Measurements from ENCODE around the gene WASHC3.

GRCh38 chr12:101967506-101967905, 94.3 kb downstream of the WASHC3 start:
- TF ChIP-seq CTCF (IDR thresholded peaks at IDR 0.05; ENCODE audit: low read depth, low read length): no peak
- no peak for TF ChIP-seq MAX (IDR thresholded peaks at IDR 0.05; ENCODE audit: low read depth, low read length)
- TF ChIP-seq POLR2A (IDR thresholded peaks at IDR 0.05; ENCODE audit: extremely low read depth, insufficient read length): no peak
- no peak for TF ChIP-seq MYC (IDR thresholded peaks at IDR 0.05; ENCODE audit: low read depth, low read length)
